ENCODE results near the gene WDR70. TPM values are rescaled to one million over a fixed set of nuclear protein-coding genes. Genes with fewer than 3 reads are reported as not detected.

WDR70 gene
- total and polyA plus RNA-seq, 4 experiments from 2014 or later = 23.5 to 43.2 (median 29.9) TPM

- H3K4me3 ChIP-seq (ENCODE audit: low read length in 2 of 2) = no peak overlapping the region
- POLR2A ChIA-PET (ENCODE audit: partially characterized antibody) = no interaction called here
- no peaks in the 10 kb centered on the region for H3K36me3 ChIP-seq (ENCODE audit: insufficient read depth, low read length)
- no peak overlapping the region for H3K27ac Mint-ChIP-seq
- peaks cover under 1 to 31% (median 6%) of the 10 kb centered on the region in 8 donors for H3K9me3 Mint-ChIP-seq
- no peak for DNase-seq
- no peaks in the 10 kb centered on the region for H3K9me3 ChIP-seq (ENCODE audit: control insufficient read depth in 1 of 2, low read length in 2 of 2)
- H3K4me1 Mint-ChIP-seq = no peaks in the 10 kb centered on the region
- no peak overlapping the region for H3K27ac ChIP-seq (ENCODE audit: low read depth, low read length)
- CTCF ChIA-PET (ENCODE audit: partially characterized antibody) = no interaction called here
- H3K27me3 ChIP-seq (ENCODE audit: insufficient read depth, low read length) = no peaks in the 10 kb centered on the region
- H3K27me3 Mint-ChIP-seq = no peaks in the 10 kb centered on the region
- H3K4me1 ChIP-seq (ENCODE audit: insufficient read depth, low read length) = no peaks in the 10 kb centered on the region
- H3K4me3 Mint-ChIP-seq = no peak overlapping the region
- intact Hi-C loops (cut with micrococcal nuclease) = no loop called here
- H3K36me3 Mint-ChIP-seq = peaks cover 61 to 79% of the 10 kb centered on the region in 2 donors
Observed at GRCh38 chr5:37751227-37751626, 372.1 kb downstream of the WDR70 start.

DNA sequence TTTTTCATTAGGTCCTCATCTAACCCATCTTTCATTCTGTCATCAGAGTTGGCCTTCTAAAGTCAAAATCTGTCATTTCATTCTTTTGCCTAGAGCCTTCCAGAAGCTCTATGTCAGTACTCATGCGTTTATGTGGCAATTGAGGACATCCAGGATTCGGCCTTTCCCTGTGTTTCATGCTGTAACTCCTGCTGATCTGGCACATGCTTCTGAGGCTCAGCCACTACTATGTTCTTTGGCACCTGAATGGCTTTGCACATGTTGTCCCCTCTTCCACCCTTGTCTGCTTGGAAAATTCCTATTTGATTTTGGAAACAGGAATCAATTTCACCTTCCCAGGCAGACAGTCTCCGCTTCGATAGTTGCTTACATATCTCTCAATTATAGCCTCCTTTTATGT lies 375.9 kb downstream of the WDR70 start:
- H3K4me1 ChIP-seq (ENCODE audit: insufficient read depth, low read length) = no peaks in the 10 kb centered on the region
- peaks cover 44 to 65% of the 10 kb centered on the region in 2 donors for H3K36me3 Mint-ChIP-seq
- intact Hi-C loops (cut with micrococcal nuclease) = no loop called here
- peaks cover 0 to 24% (median 8%) of the 10 kb centered on the region in 8 donors for H3K9me3 Mint-ChIP-seq
- no peaks in the 10 kb centered on the region for H3K27me3 Mint-ChIP-seq
- no peak overlapping the region for H3K27ac Mint-ChIP-seq
- no peaks in the 10 kb centered on the region for H3K9me3 ChIP-seq (ENCODE audit: control insufficient read depth in 1 of 2, low read length in 2 of 2)
- H3K27me3 ChIP-seq (ENCODE audit: insufficient read depth, low read length) = no peaks in the 10 kb centered on the region
- ChIA-PET CTCF (ENCODE audit: partially characterized antibody) (no interaction called here), POLR2A (ENCODE audit: partially characterized antibody) (no interaction called here)
- no peaks in the 10 kb centered on the region for H3K36me3 ChIP-seq (ENCODE audit: insufficient read depth, low read length)
- H3K4me3 ChIP-seq (ENCODE audit: low read length in 2 of 2) = no peak overlapping the region
- H3K27ac ChIP-seq (ENCODE audit: low read depth, low read length) = no peak overlapping the region
- H3K4me1 Mint-ChIP-seq = no peaks in the 10 kb centered on the region
- no peak overlapping the region for H3K4me3 Mint-ChIP-seq
- no peak for DNase-seq

GRCh38 chr5:37755581-37755980 lies 376.5 kb downstream of the WDR70 start:
- Histone ChIP-seq H3K9me3 (ENCODE audit: control insufficient read depth in 1 of 2, low read length in 2 of 2) (no peaks in the 10 kb centered on the region), H3K27ac (ENCODE audit: low read depth, low read length) (no peak overlapping the region), H3K36me3 (ENCODE audit: insufficient read depth, low read length) (no peaks in the 10 kb centered on the region), H3K4me1 (ENCODE audit: insufficient read depth, low read length) (no peaks in the 10 kb centered on the region), H3K27me3 (ENCODE audit: insufficient read depth, low read length) (no peaks in the 10 kb centered on the region), H3K4me3 (ENCODE audit: low read length in 2 of 2) (no peak overlapping the region)
- Mint-ChIP-seq H3K36me3 (peaks cover 43 to 63% of the 10 kb centered on the region in 2 donors), H3K27me3 (no peaks in the 10 kb centered on the region), H3K9me3 (peaks cover 0 to 24% (median 8%) of the 10 kb centered on the region in 8 donors), H3K4me1 (no peaks in the 10 kb centered on the region), H3K27ac (no peak overlapping the region), H3K4me3 (no peak overlapping the region)
- POLR2A ChIA-PET (ENCODE audit: partially characterized antibody) = no interaction called here
- DNase-seq = no peak
- intact Hi-C loops (cut with micrococcal nuclease) = no loop called here
- CTCF ChIA-PET (ENCODE audit: partially characterized antibody) = no interaction called here

DNA sequence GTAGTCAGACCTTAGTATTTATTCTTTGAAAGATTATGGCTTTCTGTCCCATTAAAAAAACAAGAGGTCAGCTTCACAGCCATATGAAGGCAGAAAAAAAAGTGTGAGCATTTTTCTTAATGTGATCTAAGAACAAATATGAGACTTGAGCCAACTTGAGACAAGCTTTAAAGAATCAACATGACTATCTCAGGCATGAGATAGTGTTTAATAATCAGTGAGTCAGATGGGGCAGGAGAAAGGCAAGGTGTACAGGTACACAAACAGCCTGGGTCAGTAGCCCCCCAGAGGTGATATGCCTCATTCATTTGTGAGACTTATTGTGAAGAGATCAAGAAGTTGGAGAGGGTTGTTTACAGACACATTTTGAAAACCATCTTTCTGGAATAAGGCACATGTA lies 377.1 kb downstream of the WDR70 start:
- Mint-ChIP-seq H3K27me3 (no peaks in the 10 kb centered on the region), H3K4me1 (no peaks in the 10 kb centered on the region), H3K36me3 (peaks cover 36 to 56% of the 10 kb centered on the region in 2 donors), H3K9me3 (peaks cover 0 to 24% (median 8%) of the 10 kb centered on the region in 8 donors), H3K4me3 (no peak overlapping the region), H3K27ac (peak overlapping the region in 1 of 7 donors; percentile 31)
- no peaks in the 10 kb centered on the region for H3K27me3 ChIP-seq (ENCODE audit: insufficient read depth, low read length)
- no peaks in the 10 kb centered on the region for H3K4me1 ChIP-seq (ENCODE audit: insufficient read depth, low read length)
- H3K36me3 ChIP-seq (ENCODE audit: insufficient read depth, low read length) = no peaks in the 10 kb centered on the region
- H3K4me3 ChIP-seq (ENCODE audit: low read length in 2 of 2) = no peak overlapping the region
- ChIA-PET POLR2A (ENCODE audit: partially characterized antibody) (no interaction called here), CTCF (ENCODE audit: partially characterized antibody) (no interaction called here)
- H3K27ac ChIP-seq (ENCODE audit: low read depth, low read length) = no peak overlapping the region
- no peak for DNase-seq
- no peaks in the 10 kb centered on the region for H3K9me3 ChIP-seq (ENCODE audit: control insufficient read depth in 1 of 2, low read length in 2 of 2)
- intact Hi-C loops (cut with micrococcal nuclease) = no loop called here

DNA sequence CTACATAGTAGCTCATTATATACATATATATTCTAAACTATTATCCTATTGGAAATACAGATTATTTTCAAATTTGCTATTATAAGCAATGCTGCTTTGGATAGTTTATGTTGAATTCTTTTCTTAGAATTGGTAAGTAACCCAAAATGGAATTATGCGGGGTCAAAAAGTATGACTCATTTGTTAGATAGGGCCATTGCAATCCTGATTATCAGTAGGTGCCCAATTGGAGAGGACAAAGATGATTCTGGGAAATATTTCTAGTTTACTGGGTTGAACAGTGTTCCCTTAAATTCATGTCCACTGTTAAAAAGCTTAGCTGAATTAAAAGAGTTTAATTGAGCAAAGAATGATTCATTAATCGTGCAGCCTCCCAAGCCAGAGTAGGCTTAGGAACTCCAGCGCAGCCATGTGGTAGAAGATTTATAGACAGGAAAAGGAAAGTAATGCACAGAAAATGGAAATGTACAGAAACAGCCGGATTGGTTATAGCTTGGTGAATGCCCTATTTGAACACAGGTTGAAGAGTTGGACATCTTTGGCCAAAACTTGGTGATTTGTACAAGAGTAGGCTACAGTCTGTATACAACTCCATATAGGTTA lies 379.0 kb downstream of the WDR70 start:
- DNase-seq = no peak
- Histone ChIP-seq H3K36me3 (ENCODE audit: insufficient read depth, low read length) (no peaks in the 10 kb centered on the region), H3K27ac (ENCODE audit: low read depth, low read length) (no peak overlapping the region), H3K4me3 (ENCODE audit: low read length in 2 of 2) (no peak overlapping the region), H3K9me3 (ENCODE audit: control insufficient read depth in 1 of 2, low read length in 2 of 2) (no peaks in the 10 kb centered on the region), H3K27me3 (ENCODE audit: insufficient read depth, low read length) (no peaks in the 10 kb centered on the region), H3K4me1 (ENCODE audit: insufficient read depth, low read length) (no peaks in the 10 kb centered on the region)
- Mint-ChIP-seq H3K4me1 (no peaks in the 10 kb centered on the region), H3K9me3 (peaks cover 0 to 24% (median 8%) of the 10 kb centered on the region in 8 donors), H3K27ac (no peak overlapping the region), H3K36me3 (peaks cover 18 to 38% of the 10 kb centered on the region in 2 donors), H3K27me3 (no peaks in the 10 kb centered on the region), H3K4me3 (no peak overlapping the region)
- ChIA-PET POLR2A (ENCODE audit: partially characterized antibody) (no interaction called here), CTCF (ENCODE audit: partially characterized antibody) (no interaction called here)
- intact Hi-C loops (cut with micrococcal nuclease) = no loop called here

DNA sequence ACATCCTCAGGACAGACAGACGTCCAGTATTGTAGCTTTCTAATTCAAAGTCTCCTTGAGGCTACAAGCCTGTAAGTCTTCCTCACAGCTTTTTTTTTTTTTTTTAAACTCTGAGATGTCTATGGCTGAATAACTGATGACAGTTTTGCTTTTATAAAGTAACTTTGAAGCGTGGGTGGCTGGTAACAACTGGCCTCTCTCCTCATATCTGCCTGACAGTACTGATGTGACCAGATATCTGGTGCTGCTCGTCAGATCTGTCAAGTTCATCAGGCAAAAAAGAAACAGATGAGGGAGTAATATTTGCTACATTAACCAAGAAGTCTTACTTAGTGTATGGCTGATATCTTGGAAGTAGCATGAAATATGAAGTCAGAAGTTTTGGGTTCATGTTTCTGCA lies 388.1 kb downstream of the WDR70 start:
- Histone ChIP-seq H3K4me1 (ENCODE audit: insufficient read depth, low read length) (no peaks in the 10 kb centered on the region), H3K36me3 (ENCODE audit: insufficient read depth, low read length) (no peaks in the 10 kb centered on the region), H3K27ac (ENCODE audit: low read depth, low read length) (no peak overlapping the region), H3K27me3 (ENCODE audit: insufficient read depth, low read length) (no peaks in the 10 kb centered on the region), H3K9me3 (ENCODE audit: control insufficient read depth in 1 of 2, low read length in 2 of 2) (no peaks in the 10 kb centered on the region), H3K4me3 (ENCODE audit: low read length in 2 of 2) (no peak overlapping the region)
- CTCF ChIA-PET (ENCODE audit: partially characterized antibody) = interaction anchor here (1.3 kb wide), 1 partner anchor 10 kb away, joined by 3 read pairs; no protein-coding TSS in a partner anchor
- Mint-ChIP-seq H3K27ac (no peak overlapping the region), H3K27me3 (peaks cover 0 to 5% of the 10 kb centered on the region in 2 donors), H3K4me3 (no peak overlapping the region), H3K4me1 (no peaks in the 10 kb centered on the region), H3K36me3 (no peaks in the 10 kb centered on the region), H3K9me3 (peaks cover 0 to 6% (median 1%) of the 10 kb centered on the region in 8 donors)
- intact Hi-C loops (cut with micrococcal nuclease) = no loop called here
- POLR2A ChIA-PET (ENCODE audit: partially characterized antibody) = no interaction called here
- DNase-seq = no peak

DNA sequence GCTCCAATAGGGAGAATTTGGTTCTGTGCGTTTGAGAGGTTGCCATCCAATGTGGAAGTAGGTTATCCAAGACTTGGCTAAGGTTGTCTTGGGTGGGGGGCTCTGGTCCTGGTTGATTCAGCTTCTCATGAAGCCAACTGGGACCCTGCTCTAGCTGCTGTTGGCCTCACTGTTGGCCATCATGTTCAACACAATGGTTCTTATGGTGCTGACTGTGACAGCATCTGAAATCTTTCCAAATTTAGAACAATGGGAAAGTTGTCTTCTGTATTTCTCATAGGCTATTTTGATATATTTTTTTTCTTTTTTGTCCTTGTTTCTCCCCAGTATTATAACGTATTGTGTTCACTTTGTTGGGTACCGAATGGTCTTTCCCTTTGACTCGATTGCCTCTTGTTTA lies 388.8 kb downstream of the WDR70 start:
- no peaks in the 10 kb centered on the region for H3K36me3 ChIP-seq (ENCODE audit: insufficient read depth, low read length)
- DNase-seq = no peak
- peaks cover 0 to 5% of the 10 kb centered on the region in 2 donors for H3K27me3 Mint-ChIP-seq
- ChIA-PET CTCF (ENCODE audit: partially characterized antibody) (no interaction called here), POLR2A (ENCODE audit: partially characterized antibody) (no interaction called here)
- H3K4me3 ChIP-seq (ENCODE audit: low read length in 2 of 2) = no peak overlapping the region
- H3K4me1 ChIP-seq (ENCODE audit: insufficient read depth, low read length) = no peaks in the 10 kb centered on the region
- peaks cover 0 to 7% (median 3%) of the 10 kb centered on the region in 8 donors for H3K9me3 Mint-ChIP-seq
- H3K27ac ChIP-seq (ENCODE audit: low read depth, low read length) = no peak overlapping the region
- no peak overlapping the region for H3K4me3 Mint-ChIP-seq
- H3K36me3 Mint-ChIP-seq = no peaks in the 10 kb centered on the region
- H3K9me3 ChIP-seq (ENCODE audit: control insufficient read depth in 1 of 2, low read length in 2 of 2) = no peaks in the 10 kb centered on the region
- H3K27ac Mint-ChIP-seq = no peak overlapping the region
- intact Hi-C loops (cut with micrococcal nuclease) = no loop called here
- no peaks in the 10 kb centered on the region for H3K4me1 Mint-ChIP-seq
- no peaks in the 10 kb centered on the region for H3K27me3 ChIP-seq (ENCODE audit: insufficient read depth, low read length)

DNA sequence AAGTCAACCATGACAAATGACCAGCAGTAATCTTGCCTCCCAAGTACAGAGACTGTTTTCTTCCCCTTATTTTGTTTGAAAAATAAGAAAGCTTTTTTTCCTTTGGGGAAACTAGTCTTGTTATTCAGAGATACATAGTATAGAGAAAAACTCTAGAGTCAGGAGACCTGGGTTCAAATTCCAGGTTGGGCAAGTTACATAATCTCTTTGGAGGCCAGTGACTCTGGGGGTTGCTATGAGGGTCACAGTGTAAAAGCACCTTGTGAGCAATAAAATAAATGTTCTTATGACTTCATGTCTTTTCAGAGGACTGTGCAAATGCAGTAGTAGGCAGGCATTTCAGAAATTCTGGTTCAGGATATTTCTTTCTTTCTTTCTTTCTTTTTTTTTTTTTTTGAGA lies 389.3 kb downstream of the WDR70 start:
- no peak overlapping the region for H3K4me3 Mint-ChIP-seq
- no peak for DNase-seq
- H3K27me3 Mint-ChIP-seq = peaks cover 0 to 5% of the 10 kb centered on the region in 2 donors
- H3K4me1 Mint-ChIP-seq = no peaks in the 10 kb centered on the region
- ChIA-PET POLR2A (ENCODE audit: partially characterized antibody) (no interaction called here), CTCF (ENCODE audit: partially characterized antibody) (no interaction called here)
- Histone ChIP-seq H3K9me3 (ENCODE audit: control insufficient read depth in 1 of 2, low read length in 2 of 2) (no peaks in the 10 kb centered on the region), H3K4me3 (ENCODE audit: low read length in 2 of 2) (no peak overlapping the region), H3K4me1 (ENCODE audit: insufficient read depth, low read length) (no peaks in the 10 kb centered on the region), H3K36me3 (ENCODE audit: insufficient read depth, low read length) (no peaks in the 10 kb centered on the region), H3K27ac (ENCODE audit: low read depth, low read length) (no peak overlapping the region), H3K27me3 (ENCODE audit: insufficient read depth, low read length) (no peaks in the 10 kb centered on the region)
- intact Hi-C loops (cut with micrococcal nuclease) = no loop called here
- H3K9me3 Mint-ChIP-seq = peaks cover 0 to 9% (median 4%) of the 10 kb centered on the region in 8 donors
- no peak overlapping the region for H3K27ac Mint-ChIP-seq
- no peaks in the 10 kb centered on the region for H3K36me3 Mint-ChIP-seq
